NCI-H748 (cell line): ENCODE results near the gene RNF39.

Experiments used
- DNase-seq: peaks from one replicate; lab custom pipeline; 2025; ENCODE audit not compliant: unreplicated experiment; lab: John Stamatoyannopoulos, UW

The RNF39 gene

DNA sequence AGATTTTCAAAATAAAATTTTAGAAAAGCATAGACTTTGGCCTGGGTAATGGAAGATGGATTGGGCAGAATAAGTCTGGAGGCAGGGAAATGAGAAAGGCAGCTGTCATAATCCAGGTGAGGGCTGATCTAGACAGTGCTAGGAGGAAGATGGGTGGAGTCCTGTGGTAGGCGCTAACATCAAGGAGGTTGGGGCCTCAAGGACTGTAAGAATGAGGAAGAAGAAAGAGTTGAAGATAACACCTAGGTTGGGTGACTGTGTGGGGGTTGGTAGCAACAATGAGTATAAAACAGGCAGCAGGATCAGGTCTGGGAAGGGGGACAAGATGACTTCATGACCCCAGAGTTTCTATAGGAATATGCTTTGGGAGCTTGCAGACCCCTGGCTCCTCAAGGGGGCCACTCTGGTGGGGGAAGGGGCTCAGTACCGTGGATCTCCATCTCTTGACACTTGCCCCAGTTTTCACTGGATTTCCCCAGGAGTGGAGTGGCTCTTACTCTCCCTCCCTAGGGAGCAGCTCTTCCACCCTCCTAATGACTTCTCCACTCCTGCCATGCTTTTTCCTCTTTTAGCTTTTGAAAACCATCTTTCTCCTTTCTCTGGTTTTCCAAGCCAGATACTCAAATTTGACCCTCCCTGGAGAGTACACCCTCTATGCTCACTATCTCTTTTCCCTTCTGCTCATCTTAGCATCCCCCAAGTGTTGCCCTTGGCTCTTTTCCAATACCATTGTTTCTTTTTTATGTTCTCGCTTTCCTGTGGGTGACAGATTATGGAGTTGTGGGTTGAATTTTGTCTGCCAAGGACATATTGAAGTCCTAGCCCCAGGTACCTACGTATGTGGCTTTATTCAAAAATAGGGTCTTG is 22.6 kb upstream of the RNF39 start:
- no peak for DNase-seq

- DNase-seq: no peak
These were observed 21.3 kb upstream of the RNF39 start for GRCh38 chr6:30096829-30097228.

DNA sequence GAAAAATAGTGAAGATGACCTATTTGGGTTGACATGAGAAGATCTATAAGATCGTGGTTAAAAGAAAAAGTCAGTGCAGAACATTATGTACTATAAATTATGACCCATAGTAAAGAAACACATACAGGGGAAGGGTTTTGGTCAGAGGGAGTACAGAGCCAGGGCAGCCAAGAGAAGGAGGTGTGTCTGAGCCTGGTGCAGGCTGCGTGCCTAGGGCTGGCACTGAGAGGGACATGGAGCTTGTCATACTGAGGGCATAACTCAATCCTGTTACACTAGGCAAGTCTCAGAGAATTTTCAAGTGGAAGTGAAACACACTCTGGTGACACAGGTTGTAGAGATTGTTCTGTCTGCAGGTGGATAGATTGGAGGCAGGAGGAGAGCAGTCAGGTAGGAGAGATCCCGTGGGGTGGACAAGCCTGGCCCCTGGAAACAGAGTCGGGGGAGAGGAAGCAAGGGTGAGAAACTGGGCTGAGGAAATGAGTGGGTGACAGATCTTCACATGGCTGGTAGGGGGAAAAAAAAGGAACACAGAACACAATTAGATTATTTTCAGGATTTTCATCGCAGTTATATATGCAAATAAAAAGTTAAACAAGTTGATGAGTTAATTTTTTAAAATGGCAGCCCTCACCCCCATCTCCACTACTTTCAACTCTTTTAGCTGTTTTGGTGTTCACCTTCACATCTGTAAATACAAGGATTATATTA is 18.5 kb upstream of the RNF39 start:
- DNase-seq: no peak

GRCh38 chr6:30092852-30093543 is 17.4 kb upstream of the RNF39 start:
- DNase-seq: no peak

GRCh38 chr6:30091577-30092381 is 16.2 kb upstream of the RNF39 start:
- DNase-seq: no peak

- DNase-seq: no peak
These were observed 12.3 kb upstream of the RNF39 start for GRCh38 chr6:30087876-30088275.

DNA sequence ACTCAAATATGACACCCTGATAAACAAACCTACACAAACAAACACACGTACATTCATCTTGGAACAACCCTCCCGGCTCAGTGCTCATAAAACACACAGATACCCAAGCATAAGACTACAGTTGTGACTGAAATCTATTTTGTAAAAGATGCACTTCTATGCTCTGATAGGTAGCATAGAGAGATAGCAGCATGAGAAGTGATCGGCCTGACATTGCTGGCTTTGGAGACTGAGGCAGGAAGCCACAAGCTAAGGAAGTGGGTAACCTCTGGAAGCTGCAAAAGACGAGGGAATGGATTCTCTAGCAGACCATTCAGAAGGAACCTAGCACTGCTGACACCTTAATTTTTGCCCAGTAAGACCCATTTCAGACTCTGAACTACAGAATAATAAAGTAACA is 1.6 kb upstream of the RNF39 start:
- no peak for DNase-seq

- DNase-seq: peak; percentile 52
These were observed 492 bp upstream of the RNF39 start for GRCh38 chr6:30075790-30076732.

DNA sequence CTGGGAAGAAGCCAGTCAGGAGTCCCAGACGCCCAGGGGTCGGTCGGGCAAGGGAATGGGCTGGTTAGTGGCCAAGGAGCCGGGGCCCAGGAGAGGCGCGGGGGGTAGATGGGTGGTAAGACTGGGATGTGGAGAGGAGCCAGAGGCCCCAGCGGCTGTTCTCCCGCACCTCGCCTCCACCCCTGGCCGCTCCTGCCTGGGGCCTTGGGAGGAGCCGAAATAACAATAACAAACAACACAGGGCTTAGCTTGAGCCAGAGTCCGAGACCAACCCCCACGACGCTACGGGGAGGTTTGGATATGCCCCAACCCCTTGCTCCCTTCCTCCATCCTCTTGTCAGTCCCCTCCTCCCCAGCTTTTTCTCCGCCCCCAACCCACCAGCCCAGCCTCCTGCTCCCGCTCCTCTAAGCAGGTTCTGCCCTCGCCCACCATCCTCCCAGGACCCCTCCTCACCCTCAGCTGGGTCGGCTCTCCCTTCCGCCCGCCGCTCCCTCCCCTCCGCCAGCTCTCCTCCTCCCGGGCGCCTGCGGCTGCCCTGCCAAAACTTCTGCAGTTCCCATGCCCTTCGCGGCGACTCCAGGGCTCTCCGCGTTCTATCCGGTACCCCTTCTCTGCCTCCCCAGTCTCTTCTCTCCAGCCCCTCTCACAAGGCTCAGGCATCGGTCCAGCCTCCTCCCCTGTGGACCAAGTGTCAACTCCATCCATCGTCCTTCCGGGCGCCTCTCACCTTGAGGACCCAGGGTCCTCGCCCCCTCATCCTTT is 1.1 kb downstream of the RNF39 start:
- DNase-seq: peak; percentile 32

DNA sequence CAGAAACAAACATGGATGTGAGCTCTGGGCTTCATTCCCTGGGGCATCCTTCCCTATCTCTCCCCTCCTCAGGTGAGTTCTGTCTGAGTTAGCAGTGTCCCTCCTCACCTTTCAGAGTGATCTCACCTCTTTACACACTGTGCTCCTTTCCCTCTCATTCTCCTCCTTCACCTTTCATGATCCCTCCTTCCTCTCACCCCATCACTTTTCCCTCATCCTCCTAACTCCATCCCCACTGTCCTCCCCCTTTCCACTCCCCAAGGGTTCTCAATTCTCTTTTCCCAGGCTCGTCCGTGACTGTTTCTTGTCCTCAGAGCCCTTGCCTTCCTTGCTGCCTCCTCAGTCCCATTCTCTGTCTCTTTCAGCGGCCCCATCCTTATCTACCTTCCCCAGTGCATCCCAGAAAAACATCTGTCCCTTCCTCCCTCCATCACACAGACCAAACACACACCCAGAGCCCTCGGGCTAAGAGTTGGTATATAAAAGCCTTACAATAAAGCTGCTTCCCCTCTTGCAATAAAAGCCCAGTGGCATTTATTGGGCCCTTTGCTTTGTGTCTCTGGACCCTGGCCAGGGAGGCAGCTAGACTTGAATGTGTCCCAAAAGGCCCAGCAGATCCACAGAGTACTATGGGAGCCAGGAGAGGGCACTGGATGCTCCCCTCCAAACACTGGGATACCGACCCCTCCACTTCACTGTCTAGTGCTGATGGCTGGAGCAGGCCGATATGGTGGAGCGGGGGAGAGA is 1.9 kb downstream of the RNF39 start:
- no peak for DNase-seq

DNA sequence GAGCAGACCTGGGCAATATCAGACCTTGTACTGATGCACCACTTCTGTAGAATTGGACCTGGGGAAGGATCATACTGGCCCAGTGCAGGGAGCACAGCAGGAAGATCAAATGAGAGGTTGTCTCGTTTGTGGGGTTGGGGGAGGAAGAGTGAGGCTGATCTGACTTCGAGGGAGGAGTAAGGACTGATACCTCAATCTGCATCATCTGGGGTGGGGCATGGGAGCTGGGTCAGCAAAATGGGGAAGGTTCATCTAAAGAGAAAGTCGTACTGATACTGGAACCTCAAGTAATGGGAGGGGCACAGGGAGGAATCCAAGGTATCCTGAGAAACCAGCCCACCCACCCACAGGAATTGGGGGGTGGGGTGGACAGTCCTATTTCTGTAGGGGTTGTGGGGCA is 3.7 kb downstream of the RNF39 start:
- DNase-seq: no peak

DNA sequence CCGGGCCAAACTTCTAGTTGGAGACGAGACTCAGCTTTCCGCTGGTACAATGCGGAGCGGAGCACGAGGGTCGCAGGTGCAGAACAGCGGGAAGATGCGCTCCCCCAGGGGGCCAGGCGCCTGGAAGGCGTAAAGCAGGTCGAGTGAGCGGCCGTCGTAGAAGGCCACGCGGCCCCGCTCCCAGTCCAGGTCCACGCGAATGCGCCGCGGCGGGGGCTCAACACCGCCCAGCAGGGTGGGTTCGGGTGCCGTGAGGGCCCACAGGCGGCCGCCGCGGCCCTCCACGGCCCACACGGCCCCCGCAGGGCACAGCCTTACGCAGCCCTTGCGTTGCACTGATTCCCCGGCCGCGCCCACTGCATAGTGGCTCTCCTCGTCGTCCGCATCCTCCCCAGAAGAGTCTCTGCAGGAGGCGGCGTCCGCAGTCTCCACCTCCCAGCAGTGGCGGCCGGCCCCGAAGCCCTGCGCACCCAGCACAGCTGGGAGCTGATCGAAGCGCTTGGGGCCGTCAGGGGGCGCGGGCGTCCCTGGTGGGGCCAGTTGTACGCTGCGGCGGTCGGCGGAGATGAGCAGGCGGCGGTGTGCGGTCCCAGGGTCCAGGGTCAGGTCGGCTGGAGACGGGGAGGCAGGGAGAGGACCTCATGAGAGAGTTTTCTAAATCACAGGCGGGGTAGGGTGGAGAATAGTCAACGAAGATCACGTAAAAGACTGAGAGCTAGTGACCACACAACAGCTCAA is 4.3 kb downstream of the RNF39 start:
- no peak for DNase-seq

GRCh38 chr6:30067460-30068139 is 8.0 kb downstream of the RNF39 start:
- no peak for DNase-seq

GRCh38 chr6:30066577-30067459 is 8.8 kb downstream of the RNF39 start, which contains the start of gene PPP1R11:
TSS of gene PPP1R11 (plus strand) at chr6:30067198. CDS start at chr6:30067411, 213 bp downstream.
- peak; percentile 100 for DNase-seq

GRCh38 chr6:30066082-30066481 is 9.5 kb downstream of the RNF39 start:
- no peak for DNase-seq

- DNase-seq: no peak
These were observed 12.3 kb downstream of the RNF39 start for GRCh38 chr6:30063315-30063714.
